WTC11 (cell line): ENCODE results near the gene NDUFS7.

Experiments used
- ATF1 ChIP-seq: sonication (generic); formaldehyde crosslinking; IDR thresholded peaks from 2 replicates; pipeline ENCODE4 v1.8.1; 2023; ENCODE audit warnings: mild to moderate bottlenecking, moderate library complexity, missing genetic modification reagents
- ATF2 ChIP-seq: sonication (generic); formaldehyde crosslinking; IDR thresholded peaks from 2 replicates; pipeline ENCODE4 v1.8.1; 2022; ENCODE audit warnings: low read depth, missing genetic modification reagents, borderline replicate concordance
- CREB1 ChIP-seq: sonication (generic); formaldehyde crosslinking; IDR thresholded peaks from 2 replicates; pipeline ENCODE4 v1.8.0; 2023; ENCODE audit warnings: mild to moderate bottlenecking, missing genetic modification reagents
- CTCF ChIP-seq: fragments of 200-600 bp; IDR thresholded peaks from 2 replicates; pipeline ENCODE4 v1.8.0; 2022; ENCODE audit warnings: antibody characterized with exemption
- ESRRA ChIP-seq: sonication (generic); formaldehyde crosslinking; IDR thresholded peaks from 2 replicates; pipeline ENCODE4 v1.8.1; 2022; ENCODE audit warnings: mild to moderate bottlenecking, missing genetic modification reagents, borderline replicate concordance
- FOXP4 ChIP-seq: sonication (generic); formaldehyde crosslinking; IDR thresholded peaks from 2 replicates; pipeline ENCODE4 v1.8.0; 2022; ENCODE audit warnings: mild to moderate bottlenecking, missing genetic modification reagents
- ZBTB43 ChIP-seq: sonication (generic); formaldehyde crosslinking; IDR thresholded peaks from 2 replicates; pipeline ENCODE4 v1.8.1; 2023; ENCODE audit warnings: mild to moderate bottlenecking, missing genetic modification reagents
- ZNF219 ChIP-seq: sonication (generic); formaldehyde crosslinking; IDR thresholded peaks from 2 replicates; pipeline ENCODE4 v1.8.0; 2023; ENCODE audit warnings: missing genetic modification reagents, mild to moderate bottlenecking, borderline replicate concordance
- ZSCAN18 ChIP-seq: fragments of 250-450 bp; sonication (Bioruptor Pico); IDR thresholded peaks from 2 replicates; pipeline ENCODE4 v2.1.2; 2022; ENCODE audit warnings: mild to moderate bottlenecking, moderate library complexity
- TF ChIP-seq, protein P1 (sequence below): sonication (generic); formaldehyde crosslinking; IDR thresholded peaks from 2 replicates; pipeline ENCODE4 v1.8.1; 2023; ENCODE audit warnings: mild to moderate bottlenecking, missing genetic modification reagents, moderate library complexity
- TF ChIP-seq, protein P2 (sequence below): sonication (generic); formaldehyde crosslinking; IDR thresholded peaks from 2 replicates; pipeline ENCODE4 v1.8.0; 2022; ENCODE audit warnings: mild to moderate bottlenecking, missing genetic modification reagents
- TF ChIP-seq, protein P3 (sequence below): sonication (generic); formaldehyde crosslinking; IDR thresholded peaks from 2 replicates; pipeline ENCODE4 v1.8.1; 2022; ENCODE audit warnings: missing genetic modification reagents, borderline replicate concordance
- TF ChIP-seq, protein P4 (sequence below): sonication (generic); formaldehyde crosslinking; IDR thresholded peaks from 2 replicates; pipeline ENCODE4 v1.8.0; 2022; ENCODE audit warnings: mild to moderate bottlenecking, missing genetic modification reagents

- TF ChIP-seq ATF2 (CRISPR knock-in tag): no peak
- no peak for TF ChIP-seq CREB1
- no peak for TF ChIP-seq ESRRA (CRISPR knock-in tag)
- no peak for TF ChIP-seq CTCF
- TF ChIP-seq, protein P1, sequence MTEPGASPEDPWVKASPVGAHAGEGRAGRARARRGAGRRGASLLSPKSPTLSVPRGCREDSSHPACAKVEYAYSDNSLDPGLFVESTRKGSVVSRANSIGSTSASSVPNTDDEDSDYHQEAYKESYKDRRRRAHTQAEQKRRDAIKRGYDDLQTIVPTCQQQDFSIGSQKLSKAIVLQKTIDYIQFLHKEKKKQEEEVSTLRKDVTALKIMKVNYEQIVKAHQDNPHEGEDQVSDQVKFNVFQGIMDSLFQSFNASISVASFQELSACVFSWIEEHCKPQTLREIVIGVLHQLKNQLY (CRISPR knock-in tag): no peak
- TF ChIP-seq, protein P2, sequence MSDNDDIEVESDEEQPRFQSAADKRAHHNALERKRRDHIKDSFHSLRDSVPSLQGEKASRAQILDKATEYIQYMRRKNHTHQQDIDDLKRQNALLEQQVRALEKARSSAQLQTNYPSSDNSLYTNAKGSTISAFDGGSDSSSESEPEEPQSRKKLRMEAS (CRISPR knock-in tag): no peak
- TF ChIP-seq FOXP4 (CRISPR knock-in tag): no peak
- TF ChIP-seq ZSCAN18: no peak
- no peak for TF ChIP-seq ZNF219 (CRISPR knock-in tag)
- no peak for TF ChIP-seq ATF1
- no peak for TF ChIP-seq ZBTB43
- TF ChIP-seq, protein P3, sequence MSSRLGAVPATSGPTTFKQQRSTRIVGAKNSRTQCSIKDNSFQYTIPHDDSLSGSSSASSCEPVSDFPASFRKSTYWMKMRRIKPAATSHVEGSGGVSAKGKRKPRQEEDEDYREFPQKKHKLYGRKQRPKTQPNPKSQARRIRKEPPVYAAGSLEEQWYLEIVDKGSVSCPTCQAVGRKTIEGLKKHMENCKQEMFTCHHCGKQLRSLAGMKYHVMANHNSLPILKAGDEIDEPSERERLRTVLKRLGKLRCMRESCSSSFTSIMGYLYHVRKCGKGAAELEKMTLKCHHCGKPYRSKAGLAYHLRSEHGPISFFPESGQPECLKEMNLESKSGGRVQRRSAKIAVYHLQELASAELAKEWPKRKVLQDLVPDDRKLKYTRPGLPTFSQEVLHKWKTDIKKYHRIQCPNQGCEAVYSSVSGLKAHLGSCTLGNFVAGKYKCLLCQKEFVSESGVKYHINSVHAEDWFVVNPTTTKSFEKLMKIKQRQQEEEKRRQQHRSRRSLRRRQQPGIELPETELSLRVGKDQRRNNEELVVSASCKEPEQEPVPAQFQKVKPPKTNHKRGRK (CRISPR knock-in tag): no peak
- TF ChIP-seq, protein P4, sequence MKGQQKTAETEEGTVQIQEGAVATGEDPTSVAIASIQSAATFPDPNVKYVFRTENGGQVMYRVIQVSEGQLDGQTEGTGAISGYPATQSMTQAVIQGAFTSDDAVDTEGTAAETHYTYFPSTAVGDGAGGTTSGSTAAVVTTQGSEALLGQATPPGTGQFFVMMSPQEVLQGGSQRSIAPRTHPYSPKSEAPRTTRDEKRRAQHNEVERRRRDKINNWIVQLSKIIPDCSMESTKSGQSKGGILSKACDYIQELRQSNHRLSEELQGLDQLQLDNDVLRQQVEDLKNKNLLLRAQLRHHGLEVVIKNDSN (CRISPR knock-in tag): no peak
Measured at GRCh38 chr19:1421218-1421957, 37.7 kb downstream of the NDUFS7 start.
